ENCODE measurements around the gene SMS.

The SMS gene

GRCh38 chrX:21978346-21978745, 37.8 kb downstream of the SMS start:
- no peak for DNase-seq (ENCODE audit: low read depth, low spot score)

DNA sequence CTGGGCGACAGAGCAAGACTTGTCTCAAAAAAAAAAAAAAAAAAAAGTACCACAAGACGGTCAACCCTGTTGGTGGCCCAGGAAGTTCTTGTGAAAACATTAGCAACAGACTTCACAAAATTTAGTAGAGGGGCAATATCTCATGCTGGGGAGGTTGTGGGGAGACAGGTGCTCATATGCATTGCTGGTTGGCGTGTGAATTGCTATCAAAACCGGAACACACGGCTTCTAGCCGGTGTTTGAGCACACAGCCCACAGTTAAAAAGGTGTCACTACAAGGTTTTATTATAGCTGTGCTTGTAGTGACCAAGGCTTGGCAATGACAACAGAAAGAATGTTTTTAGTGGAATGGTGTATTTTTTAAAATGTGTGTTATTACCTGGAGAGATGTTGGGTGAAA, 41.8 kb downstream of the SMS start:
- DNase-seq (ENCODE audit: low read depth, low spot score) = no peak

DNA sequence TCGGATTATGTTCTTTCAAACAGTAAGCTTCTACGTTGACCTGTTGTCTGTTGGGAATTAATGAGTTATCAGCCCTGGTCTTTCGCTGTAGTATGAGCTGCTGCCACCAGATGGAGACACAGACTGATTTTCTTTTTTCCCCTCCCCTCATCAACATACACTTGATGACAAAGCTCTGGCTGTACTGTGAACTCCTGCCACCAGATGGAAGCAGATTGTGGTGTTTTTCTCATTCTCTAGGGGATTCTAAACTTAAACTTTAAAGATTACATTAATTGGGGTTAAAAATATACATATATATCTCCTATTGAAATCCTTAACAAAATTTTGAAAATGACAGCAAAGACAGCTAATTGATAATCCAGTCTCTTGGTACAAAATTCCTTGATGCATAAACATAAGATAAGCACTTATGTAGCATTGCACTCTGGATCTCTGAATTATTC, 44.8 kb downstream of the SMS start:
- DNase-seq (ENCODE audit: low read depth, low spot score) = peak; percentile 23

- DNase-seq (ENCODE audit: low read depth, low spot score) = no peak
Measured at GRCh38 chrX:21986596-21986995, 46.1 kb downstream of the SMS start.

- no peak for DNase-seq (ENCODE audit: low read depth, low spot score)
Measured at GRCh38 chrX:21989384-21989783, 48.9 kb downstream of the SMS start.

DNA sequence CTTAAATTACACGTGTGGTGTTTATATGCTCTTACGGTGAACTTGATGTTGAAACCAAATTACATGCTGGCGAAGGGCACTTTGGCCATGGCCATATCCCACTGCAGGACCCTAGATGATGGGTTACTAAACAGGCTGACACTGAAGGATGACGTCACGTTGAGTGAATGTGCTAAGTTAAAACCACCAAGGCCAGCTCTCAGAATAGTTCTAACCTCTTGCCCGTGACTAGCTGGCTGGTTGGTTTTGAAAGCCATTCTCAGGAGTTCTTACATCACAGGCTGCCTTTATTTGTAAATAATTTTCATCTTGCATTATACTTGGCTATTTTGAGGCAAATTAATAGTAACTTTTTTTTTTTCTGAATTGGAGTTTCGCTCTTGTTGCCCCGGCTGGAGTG, 50.3 kb downstream of the SMS start:
- DNase-seq (ENCODE audit: low read depth, low spot score) = no peak

DNA sequence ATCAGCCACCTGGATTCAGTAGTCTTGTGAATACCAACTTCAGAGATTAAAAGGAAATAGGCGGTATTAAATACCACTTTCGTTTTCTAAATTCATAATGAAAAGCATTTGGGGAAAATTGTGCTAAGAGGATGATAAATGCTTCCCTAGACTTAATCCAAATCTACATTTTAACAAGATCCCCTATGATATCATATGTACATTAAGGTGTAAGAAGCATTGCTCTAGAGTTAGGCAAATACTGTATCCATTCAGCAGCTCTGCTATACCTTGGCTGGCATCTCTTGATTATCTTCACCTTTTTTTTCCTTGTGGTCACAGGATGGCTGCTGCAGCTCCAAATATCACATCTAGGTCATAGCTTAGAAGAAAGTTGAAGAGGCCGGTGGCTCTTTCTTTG, 51.0 kb downstream of the SMS start:
- no peak for DNase-seq (ENCODE audit: low read depth, low spot score)

- no peak for DNase-seq (ENCODE audit: low read depth, low spot score)
Measured at GRCh38 chrX:21993265-21993664, 52.8 kb downstream of the SMS start.

DNA sequence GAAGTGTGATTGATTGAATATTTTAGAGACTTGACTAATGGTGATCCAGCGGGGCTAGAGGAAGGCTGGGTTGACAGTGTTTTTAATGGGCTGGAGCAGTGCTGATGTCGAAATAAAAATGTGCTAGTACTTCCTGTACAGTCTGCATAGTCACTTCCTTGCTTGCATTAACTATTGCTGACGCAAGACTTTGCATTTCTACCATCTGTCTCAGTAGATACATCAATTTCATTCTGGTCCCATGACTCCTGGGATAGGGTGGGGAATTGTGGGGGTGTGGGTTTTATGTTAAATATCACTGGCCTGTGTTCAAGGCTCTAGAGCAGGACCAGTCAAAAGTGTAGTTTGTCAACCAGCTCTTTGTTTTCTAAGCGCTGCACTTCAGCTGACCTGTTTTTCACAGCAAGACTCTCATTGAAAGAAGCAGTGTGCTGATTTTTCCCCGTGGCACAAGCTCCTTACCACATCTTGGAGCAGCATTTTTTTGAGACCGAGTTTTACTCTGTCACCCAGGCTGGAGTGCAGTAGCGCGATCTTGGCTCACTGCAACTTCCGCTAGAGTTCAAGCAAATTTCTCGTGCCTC, 56.5 kb downstream of the SMS start:
- no peak for DNase-seq (ENCODE audit: low read depth, low spot score)

GRCh38 chrX:21998037-21998436, 57.5 kb downstream of the SMS start:
- no peak for DNase-seq (ENCODE audit: low read depth, low spot score)

DNA sequence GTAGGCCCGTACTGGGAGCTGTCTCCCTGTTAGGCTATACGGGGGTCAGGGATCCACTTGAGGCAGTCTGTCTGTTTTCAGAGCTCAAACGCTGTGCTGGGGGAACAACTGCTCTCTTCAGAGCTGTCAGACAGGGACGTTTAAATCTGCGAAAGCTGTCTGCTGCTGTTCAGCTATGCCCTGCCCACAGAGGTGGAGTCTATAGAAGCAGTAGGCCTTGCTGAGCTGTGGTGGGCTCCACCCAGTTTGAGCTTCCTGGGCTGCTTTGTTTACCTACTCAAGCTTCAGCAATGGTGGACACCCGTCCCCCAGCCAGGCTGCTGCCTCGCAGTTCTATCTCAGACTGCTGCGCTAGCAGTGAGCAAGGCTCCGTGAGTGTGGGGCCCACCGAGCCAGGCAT, 64.4 kb downstream of the SMS start:
- no peak for DNase-seq (ENCODE audit: low read depth, low spot score)

DNA sequence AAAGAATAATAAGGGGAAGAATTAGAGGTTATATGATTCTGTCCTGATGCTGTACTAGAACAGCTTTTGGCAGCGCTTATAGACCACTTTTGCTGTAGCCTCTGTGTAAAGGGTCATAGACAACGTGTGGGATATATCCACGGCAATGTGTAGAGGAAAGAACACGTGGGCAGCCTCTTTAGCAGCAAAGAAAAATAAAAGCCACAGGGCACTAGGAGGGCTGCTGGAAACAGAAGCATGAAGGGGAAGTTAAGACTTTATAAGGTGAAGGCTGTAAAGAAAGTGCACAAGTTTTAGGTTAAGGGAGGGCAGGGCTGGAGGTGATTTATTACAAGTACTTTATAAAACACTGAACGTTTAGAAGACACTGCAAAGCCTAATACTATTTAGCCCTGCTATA, 71.5 kb downstream of the SMS start:
- no peak for DNase-seq (ENCODE audit: low read depth, low spot score)

- no peak for DNase-seq (ENCODE audit: low read depth, low spot score)
Measured at GRCh38 chrX:22012931-22013330, 72.4 kb downstream of the SMS start.

DNA sequence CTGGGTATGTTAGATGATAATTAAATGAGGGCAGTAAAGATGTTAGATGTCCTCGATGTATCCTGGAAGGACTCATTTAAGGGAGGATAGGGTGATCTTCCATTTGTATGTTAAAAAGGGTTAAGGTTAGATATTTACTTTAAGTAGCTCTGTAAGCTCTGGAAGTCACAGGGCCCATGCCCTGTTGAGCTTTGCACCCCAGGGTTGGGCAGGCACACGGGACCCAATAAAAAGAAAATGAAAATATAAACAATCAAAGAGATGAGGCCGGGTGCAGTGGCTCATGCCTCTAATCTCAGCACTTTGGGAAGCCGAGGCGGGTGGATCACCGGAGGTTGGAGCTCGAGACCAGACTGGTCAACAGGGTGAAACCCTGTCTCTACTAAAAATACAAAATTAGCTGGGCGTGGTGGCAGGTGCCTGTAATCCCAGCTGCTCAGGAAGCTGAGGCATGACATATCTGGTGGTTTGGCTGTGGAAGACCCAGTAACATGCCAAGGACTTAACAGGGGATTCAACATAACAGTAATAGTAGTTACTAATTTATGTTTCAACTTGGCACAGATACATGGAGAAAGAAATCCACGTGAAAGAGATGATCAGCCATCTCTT, 74.7 kb downstream of the SMS start:
- DNase-seq (ENCODE audit: low read depth, low spot score) = no peak

DNA sequence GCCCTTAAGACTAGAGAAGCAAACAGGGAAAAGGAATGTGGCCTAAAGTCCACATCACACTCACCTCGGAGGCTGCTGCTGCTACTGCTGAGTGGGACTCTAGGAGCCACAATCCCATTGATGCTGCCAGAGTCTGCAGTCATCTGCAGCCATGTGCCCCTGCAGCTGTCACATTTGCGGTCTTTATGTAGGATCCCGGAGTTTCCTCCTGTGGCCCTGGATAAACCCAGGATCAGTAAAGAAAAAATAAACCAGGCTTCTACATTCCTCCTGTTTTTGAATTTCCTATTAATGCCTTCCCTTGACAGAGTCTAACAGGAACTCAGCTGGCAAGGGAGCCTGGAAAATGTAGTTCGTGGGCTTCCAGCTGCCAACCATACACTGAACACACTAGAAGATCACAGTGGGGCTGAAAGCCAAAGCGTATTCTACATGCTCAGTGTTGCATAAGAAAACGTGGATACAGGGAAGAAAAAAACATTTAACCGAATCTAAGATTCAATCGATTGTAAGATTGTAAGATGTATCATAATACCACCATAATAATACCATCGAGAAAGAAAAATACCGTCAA, 81.3 kb downstream of the SMS start:
- no peak for DNase-seq (ENCODE audit: low read depth, low spot score)

DNA sequence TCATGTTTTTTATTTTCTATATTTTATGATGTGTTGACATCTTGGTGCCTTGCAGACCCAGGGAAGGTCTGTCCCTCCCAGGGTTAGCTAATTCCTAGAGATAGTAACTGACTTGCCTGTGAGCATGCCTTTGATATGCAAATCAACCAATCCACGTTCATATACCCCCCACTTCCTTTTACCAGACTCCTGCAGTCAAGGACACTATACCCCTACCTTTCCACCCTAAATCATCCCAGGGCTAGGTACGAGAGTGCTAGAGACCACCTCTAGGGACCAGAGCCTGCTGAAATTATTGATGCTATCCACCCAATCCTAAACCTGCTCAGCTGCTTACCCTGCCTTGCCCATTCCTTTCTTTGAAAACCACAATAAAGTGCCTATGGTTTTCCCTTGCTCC, 84.1 kb downstream of the SMS start:
- no peak for DNase-seq (ENCODE audit: low read depth, low spot score)

- no peak for DNase-seq (ENCODE audit: low read depth, low spot score)
Measured at GRCh38 chrX:22025751-22026150, 85.2 kb downstream of the SMS start.

DNA sequence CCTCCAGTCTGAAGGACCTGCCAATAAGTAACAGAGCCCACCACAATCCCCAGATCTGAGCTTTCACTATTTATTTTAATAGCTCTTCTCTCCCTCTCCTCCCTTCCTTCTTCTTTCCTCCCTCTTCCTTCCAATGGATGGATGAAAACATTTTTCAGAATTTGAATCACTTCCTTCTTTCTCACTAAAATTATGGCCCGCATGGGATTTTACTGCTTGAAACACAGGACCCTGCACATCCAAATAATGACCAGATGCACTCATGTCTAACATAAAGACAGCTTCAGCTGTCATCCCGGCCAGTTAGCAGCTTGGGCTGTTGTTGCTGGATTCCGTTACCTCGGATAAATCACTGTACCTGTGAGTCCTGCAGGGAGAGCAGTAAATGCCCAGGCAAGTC, 86.2 kb downstream of the SMS start:
- DNase-seq (ENCODE audit: low read depth, low spot score) = no peak

- DNase-seq (ENCODE audit: low read depth, low spot score) = no peak
Measured at GRCh38 chrX:22032084-22032483, 91.6 kb downstream of the SMS start, which contains the start of gene PHEX. TSS of gene PHEX (plus strand) at chrX:22032325. CDS start at chrX:22033006, 681 bp downstream.

DNA sequence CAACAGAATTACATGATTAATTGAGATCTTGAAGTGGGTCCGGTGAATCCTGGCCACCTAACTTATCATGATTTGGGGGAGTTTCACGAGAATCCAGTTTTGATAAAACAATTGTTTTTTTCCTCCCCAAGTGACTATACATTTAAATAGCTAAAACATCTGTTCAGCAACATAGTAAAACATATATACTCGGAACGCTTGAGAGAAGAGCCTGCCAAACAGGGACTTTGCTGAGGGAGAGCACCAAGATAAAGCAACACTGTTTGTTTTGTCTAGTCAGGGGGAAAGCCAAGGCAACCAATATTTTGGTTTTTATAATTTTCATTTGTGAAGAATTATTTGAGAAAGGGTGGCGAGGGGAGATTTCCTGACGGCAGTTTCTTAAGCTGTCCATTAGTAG, 92.0 kb downstream of the SMS start:
- no peak for DNase-seq (ENCODE audit: low read depth, low spot score)

DNA sequence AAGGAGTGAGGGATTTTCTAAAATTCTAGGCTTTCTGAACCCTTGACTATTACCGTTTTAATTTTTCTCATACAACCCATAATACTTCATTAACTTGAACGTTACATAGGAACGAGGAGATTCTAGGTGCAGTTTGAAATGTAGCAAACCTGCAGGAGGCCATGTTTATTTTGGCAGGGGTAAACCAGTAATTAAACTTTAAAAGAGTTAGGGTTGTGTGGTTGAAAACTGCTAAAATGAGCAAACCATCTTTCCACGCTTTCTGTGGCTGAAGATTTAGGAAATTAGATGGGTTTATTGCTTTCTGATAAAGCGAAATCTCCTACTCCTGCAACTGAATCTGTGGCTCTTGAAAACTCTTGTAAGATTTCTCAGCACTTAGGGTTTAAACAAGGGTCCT, 93.3 kb downstream of the SMS start:
- no peak for DNase-seq (ENCODE audit: low read depth, low spot score)

- no peak for DNase-seq (ENCODE audit: low read depth, low spot score)
Measured at GRCh38 chrX:22035236-22035635, 94.7 kb downstream of the SMS start.

DNA sequence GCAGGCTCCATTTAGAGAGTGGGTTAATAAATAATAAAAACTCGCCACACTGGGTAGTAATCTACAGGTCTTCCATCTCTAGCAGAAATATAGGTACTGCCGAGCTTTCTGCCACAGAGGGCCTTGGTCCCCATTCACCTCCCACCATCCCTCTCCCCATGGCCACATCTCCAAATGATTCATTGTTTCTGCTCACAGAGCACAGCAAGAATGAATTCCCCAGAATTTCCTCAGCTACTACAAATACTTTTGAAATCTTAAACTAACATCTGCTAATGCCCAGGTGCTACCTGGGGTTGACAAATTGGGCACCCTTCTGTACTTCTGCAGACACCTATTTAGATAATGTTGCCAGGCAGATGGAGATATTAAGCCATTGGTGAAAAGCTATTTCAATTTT, 96.7 kb downstream of the SMS start:
- DNase-seq (ENCODE audit: low read depth, low spot score) = no peak
